Esophagus squamous epithelium (tissue), 4 donors: ENCODE data around the gene UNC93A.

Source experiments
- CTCF ChIP-seq, 6 experiments: fragments of 450-650 bp in 4 of 6; fragments of 200-600 bp in 2 of 6; sonication (generic) in 2 of 6; IDR thresholded peaks; one replicate each; pipeline ENCODE4 v1.5.1; 2016 to 2019; ENCODE audit warnings: antibody characterized with exemption in 6 of 6, mild to moderate bottlenecking in 4 of 6, moderate library complexity in 4 of 6
- POLR2A ChIP-seq, 4 donors: fragments of 450-650 bp; IDR thresholded peaks; one replicate each; pipeline ENCODE4 v1.6.1; 2017; ENCODE audit warnings: antibody characterized with exemption in 4 of 4, mild to moderate bottlenecking in 4 of 4, moderate library complexity in 3 of 4

- TF ChIP-seq CTCF (IDR thresholded peaks at IDR 0.05) (no peak), POLR2A (IDR thresholded peaks at IDR 0.05) (no peak)
These were observed 37.9 kb downstream of the UNC93A start for GRCh38 chr6:167329014-167329413.
